Fibroblast of lung (primary cell): ENCODE results near the gene NOL12.

Source experiments
- EZH2 ChIP-seq: IDR thresholded peaks from 2 replicates; pipeline ENCODE4 v1.5.1; 2012; ENCODE audit warnings: low read length, control low read depth, mild to moderate bottlenecking; ENCODE audit errors: missing control alignments
- TF ChIP-seq, protein P1 (sequence below), 2 donors: IDR thresholded peaks in 1 of 2; conservative IDR thresholded peaks in 1 of 2; 1 replicate in 1 of 2; 2 replicates in 1 of 2; pipeline ENCODE4 v1.5.1; 2011 to 2012; ENCODE audit warnings: low read length in 2 of 2, control low read depth in 1 of 2, inconsistent platforms in 1 of 2, low read depth in 1 of 2, mild to moderate bottlenecking in 1 of 2

GRCh38 chr22:37643225-37643847 lies 42.8 kb upstream of the NOL12 start:
- TF ChIP-seq, protein P1, sequence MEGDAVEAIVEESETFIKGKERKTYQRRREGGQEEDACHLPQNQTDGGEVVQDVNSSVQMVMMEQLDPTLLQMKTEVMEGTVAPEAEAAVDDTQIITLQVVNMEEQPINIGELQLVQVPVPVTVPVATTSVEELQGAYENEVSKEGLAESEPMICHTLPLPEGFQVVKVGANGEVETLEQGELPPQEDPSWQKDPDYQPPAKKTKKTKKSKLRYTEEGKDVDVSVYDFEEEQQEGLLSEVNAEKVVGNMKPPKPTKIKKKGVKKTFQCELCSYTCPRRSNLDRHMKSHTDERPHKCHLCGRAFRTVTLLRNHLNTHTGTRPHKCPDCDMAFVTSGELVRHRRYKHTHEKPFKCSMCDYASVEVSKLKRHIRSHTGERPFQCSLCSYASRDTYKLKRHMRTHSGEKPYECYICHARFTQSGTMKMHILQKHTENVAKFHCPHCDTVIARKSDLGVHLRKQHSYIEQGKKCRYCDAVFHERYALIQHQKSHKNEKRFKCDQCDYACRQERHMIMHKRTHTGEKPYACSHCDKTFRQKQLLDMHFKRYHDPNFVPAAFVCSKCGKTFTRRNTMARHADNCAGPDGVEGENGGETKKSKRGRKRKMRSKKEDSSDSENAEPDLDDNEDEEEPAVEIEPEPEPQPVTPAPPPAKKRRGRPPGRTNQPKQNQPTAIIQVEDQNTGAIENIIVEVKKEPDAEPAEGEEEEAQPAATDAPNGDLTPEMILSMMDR (conservative IDR thresholded peaks at IDR 0.05 in 1 of 2, IDR thresholded peaks at IDR 0.05 in 1 of 2; ENCODE audit: low read depth in 1 of 2, low read length in 2 of 2), result peak; percentile 72 to 94
- TF ChIP-seq EZH2, result no peak
